M059J (cell line): ENCODE results near the gene DOCK3. TPM values are rescaled to one million over a fixed set of nuclear protein-coding genes. Genes with fewer than 3 reads are reported as not detected.
A peak's percentile ranks its signal among the peaks of the same experiment; 100 is the strongest.
"Not testable (repeated sequence)": the region's sequence is repeated elsewhere in the genome, so short reads cannot be mapped to it uniquely, and the experiment has no call there.

Source experiments
- DNase-seq: peaks from one replicate; pipeline ENCODE4 v3.0.0-alpha.2; 2012; ENCODE audit warnings: low read depth
- total RNA-seq: library from RNA; depleted of rRNA; stranded (reverse); fragments of >200 nt; shearing (Covaris generic); gene quantifications from 2 replicates; pipeline ENCODE4 v1.2.3, GENCODE V29; 2014

Gene DOCK3
- total RNA-seq, 1 experiment from 2014 or later, result 1.0 TPM

- DNase-seq, result peak; percentile 49
Observed at GRCh38 chr3:51099794-51100535, 425.2 kb downstream of the DOCK3 start.

GRCh38 chr3:51100536-51100851, 425.8 kb downstream of the DOCK3 start:
- no peak for DNase-seq

- DNase-seq, result no peak
Observed at GRCh38 chr3:51102396-51102795, 427.7 kb downstream of the DOCK3 start.

- no peak for DNase-seq
Observed at GRCh38 chr3:51106242-51106876, 431.6 kb downstream of the DOCK3 start.

DNA sequence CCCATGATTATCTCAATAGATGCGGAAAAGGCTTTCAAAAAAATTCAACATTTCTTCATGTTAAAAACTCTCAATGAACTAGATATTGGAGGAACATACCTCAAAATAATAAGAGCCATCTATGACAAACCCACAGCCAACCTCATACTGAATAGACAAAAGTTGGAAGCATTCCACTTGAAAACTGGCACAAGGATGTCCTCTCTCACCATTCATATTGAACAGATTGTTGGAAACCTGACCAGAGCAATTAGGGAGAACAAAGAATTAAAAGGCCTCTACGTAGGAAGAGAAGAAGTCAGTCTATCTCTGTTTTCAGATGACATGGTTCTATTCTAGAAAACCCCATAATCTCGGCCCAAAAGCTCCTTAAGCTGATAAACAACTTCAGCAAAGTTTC, 435.9 kb downstream of the DOCK3 start:
- no peak for DNase-seq

DNA sequence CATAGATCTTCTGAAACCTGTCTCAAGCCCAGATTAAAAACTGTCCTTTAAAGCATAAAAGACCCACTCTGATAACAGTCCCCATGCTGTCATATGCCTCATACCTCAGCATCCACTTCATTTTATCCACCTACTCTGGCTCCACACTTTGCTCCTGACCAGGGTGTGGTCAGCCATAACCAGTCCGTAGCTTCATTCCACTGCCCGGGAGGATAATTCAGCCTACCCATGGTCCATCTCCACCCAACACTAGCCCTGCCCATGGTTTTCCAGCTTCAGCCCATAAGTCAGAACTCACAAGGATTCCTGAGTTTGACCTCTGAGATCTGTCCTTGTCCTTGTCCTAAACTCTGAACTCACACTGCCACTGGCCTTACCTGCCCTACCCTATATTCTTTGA, 448.2 kb downstream of the DOCK3 start:
- no peak for DNase-seq

DNA sequence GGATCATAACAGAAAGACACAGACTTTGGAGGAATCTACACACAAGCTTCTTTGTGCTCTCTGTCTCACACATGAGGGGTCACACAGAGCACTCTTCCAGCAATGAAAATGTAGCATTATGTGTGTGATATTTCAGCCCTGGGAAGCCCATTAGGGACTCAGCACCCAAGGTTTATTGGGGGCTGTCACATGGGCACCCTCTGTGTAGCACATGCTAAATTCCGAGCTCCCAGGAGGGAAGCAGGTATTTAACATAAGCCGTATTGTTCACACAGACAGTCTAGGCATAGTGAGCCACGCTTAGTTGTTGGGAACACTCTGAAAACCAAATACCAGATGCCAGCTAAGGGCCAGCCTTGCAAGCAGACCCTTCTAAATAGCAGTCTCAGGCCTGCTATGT, 448.8 kb downstream of the DOCK3 start:
- no peak for DNase-seq

- not testable (repeated sequence) for DNase-seq
Observed at GRCh38 chr3:51131607-51132006, 456.9 kb downstream of the DOCK3 start.

GRCh38 chr3:51137715-51138114, 463.0 kb downstream of the DOCK3 start:
- DNase-seq, result no peak

- peak; percentile 2 for DNase-seq
Observed at GRCh38 chr3:51139616-51140015, 464.9 kb downstream of the DOCK3 start.

- no peak for DNase-seq
Observed at GRCh38 chr3:51141573-51141972, 466.8 kb downstream of the DOCK3 start.

GRCh38 chr3:51145811-51146585, 471.3 kb downstream of the DOCK3 start:
- DNase-seq, result no peak

- DNase-seq, result no peak
Observed at GRCh38 chr3:51146781-51147180, 472.1 kb downstream of the DOCK3 start.

DNA sequence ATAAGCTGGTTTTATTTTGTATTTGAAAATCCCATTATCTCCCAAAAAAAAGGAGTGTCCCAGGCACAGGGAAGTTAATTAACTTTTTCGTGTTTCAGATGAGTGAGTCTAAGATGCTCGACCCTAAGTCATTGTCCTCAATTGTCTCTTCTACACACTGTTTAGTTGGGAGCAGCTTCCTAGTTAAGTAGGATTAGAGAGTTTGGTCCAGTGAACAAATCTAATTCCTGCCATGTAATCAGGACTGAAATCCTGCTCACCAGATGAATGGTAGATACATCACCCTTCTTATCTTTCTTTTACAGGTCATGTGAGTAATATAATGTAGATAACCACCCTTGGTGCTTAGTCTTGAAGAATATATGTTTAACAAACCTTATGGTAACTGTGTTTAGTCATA, 481.4 kb downstream of the DOCK3 start:
- DNase-seq, result no peak

DNA sequence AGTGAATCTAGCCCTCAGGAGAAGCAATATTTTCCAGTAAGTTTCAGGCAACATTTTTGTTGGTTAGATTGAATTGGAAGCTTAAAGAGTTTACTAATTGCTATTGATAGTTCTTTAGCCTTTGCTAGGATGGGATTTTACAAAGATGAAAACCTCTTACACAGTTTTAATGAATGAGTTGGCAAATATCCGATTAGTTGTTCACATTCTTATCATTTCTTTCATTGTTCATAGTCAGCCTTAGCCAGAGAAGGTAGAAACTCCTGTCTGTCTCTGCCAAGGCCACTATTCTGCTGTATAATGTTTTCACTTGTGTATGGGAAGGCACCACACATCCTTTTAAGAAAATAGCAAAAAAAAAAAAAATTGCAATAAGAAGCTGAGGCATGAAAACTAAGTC, 488.3 kb downstream of the DOCK3 start:
- DNase-seq, result peak; percentile 14

DNA sequence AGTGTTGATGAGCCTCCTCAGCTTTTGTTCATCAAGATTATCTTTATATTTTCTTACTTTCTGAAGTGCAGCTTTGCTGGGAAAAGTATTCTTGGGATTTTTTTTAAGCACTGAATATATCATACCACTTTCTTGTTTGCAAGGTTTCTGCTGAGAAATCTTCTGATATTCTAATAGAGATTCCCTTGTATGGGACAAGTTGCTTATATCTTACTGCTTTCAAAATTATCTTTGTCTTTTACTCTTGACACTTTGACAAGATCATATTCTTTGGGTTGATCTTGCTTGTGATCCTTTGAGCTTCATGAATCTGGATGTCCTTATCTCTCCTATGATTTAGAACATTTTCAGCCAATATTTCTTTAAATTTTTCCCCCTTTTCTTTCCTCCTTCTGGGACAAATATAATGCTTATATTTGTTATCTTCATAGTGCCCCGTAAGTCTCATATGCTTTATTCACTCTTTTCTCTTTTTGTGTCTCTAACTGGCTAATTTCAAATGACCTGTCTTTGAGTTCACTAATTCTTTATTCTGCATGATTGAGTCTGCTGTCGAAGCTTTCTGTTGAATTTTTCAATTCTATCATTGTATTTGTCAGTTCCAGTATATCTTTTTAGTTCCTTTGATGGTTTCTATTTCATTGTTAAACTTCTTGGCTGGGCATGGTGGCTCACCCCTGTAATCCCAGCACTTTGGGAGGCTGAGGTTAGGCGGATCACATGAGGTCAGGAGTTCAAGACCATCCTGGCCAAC, 499.0 kb downstream of the DOCK3 start:
- DNase-seq, result no peak

DNA sequence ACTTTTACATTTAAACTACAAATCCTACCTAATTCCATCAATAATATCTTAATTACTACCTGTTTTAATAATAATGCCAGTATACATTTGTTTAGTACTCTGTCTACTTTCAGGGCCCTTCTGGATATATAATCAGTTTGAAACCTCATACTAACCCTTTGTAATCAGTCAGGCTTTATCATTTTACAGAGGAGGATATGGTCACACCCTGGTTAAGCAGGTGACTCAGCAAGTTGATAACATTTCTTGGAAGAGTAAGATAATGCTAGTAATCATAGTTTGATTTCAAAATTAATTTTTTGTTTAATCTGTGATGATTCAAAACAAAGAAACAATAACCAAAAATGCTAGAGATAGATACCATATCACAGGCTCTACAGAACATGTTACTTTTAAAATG, 502.2 kb downstream of the DOCK3 start:
- no peak for DNase-seq

DNA sequence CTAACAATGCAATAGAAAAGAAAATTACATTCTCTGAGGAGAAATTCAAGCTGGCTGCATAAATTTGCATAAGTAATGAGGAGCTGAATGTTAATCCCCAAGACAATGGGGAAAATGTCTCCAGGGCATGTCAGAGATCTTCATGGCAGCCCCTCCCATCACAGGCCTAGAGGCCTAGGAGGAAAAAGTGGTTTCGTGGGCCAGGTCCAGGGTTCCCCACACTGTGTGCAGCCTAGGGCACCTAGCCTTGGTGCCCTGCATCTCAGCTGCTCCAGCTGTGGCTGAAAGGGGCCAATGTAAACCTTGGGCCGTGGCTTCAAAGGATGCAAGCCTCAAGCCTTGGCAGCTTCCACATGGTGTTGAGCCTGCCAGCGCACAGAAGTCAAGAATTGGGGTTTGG, 511.7 kb downstream of the DOCK3 start:
- not testable (repeated sequence) for DNase-seq

GRCh38 chr3:51190199-51190598, 515.5 kb downstream of the DOCK3 start:
- DNase-seq, result no peak

DNA sequence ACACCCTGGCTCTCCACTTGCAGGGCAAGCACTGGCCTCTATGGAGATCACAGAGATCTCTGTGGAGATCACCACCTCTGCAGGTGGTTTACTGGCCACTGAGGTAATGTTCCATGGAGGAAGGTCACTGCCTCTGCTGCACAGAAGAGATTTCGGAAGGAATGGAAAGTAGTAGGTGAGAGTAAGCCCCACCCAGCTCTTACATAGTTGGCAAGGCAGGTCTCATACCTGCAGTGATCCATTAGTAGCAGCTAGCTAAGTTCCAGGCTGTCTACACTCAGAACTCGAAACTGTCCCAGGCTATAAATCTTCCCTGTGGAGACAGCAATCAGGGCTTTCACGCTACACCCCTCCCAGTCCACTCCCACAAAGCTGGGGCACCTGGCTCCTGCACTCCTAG, 516.1 kb downstream of the DOCK3 start:
- DNase-seq, result no peak

- no peak for DNase-seq
Observed at GRCh38 chr3:51191768-51192167, 517.0 kb downstream of the DOCK3 start.

GRCh38 chr3:51198477-51198876, 523.8 kb downstream of the DOCK3 start:
- DNase-seq, result peak; percentile 61
